GM23338 (cell line): ENCODE results near the gene ARPC4.

Source experiments
- CREB1 ChIP-seq: fragments of 250-450 bp; sonication (Bioruptor Pico); IDR thresholded peaks from 2 replicates; pipeline ENCODE4 v1.5.0; 2020; ENCODE audit warnings: low read depth, mild to moderate bottlenecking, moderate library complexity
- CTCF ChIP-seq, 2 experiments: fragments of 200-600 bp in 1 of 2; sonication (generic) in 1 of 2; conservative IDR thresholded peaks; 2 replicates each; pipeline versions ENCODE4 v1.5.1 to v1.6.1; 2016 to 2017; ENCODE audit warnings: antibody characterized with exemption in 2 of 2, low read depth in 2 of 2, mild to moderate bottlenecking in 2 of 2, moderate library complexity in 1 of 2
- ETS1 ChIP-seq: IDR thresholded peaks from 2 replicates; pipeline ENCODE4 v1.6.1; 2016; ENCODE audit warnings: antibody characterized with exemption
- EZH2 ChIP-seq: fragments of 200-600 bp; sonication (generic); IDR thresholded peaks from one replicate; pipeline ENCODE4 v1.8.0; 2017; ENCODE audit warnings: antibody characterized with exemption, mild to moderate bottlenecking, low read depth; ENCODE audit not compliant: unreplicated experiment
- EZH2phosphoT487 ChIP-seq: fragments of 200-600 bp; sonication (generic); IDR thresholded peaks from one replicate; pipeline ENCODE4 v1.8.1; 2018; ENCODE audit warnings: antibody characterized with exemption; ENCODE audit not compliant: unreplicated experiment
- JUNB ChIP-seq: IDR thresholded peaks from one replicate; pipeline ENCODE4 v1.6.1; 2016; ENCODE audit warnings: antibody characterized with exemption; ENCODE audit not compliant: unreplicated experiment
- NANOG ChIP-seq: IDR thresholded peaks from 2 replicates; pipeline ENCODE4 v1.6.1; 2016; ENCODE audit warnings: antibody characterized with exemption, borderline replicate concordance
- POLR2AphosphoS5 ChIP-seq: IDR thresholded peaks from 2 replicates; pipeline ENCODE4 v1.6.1; 2016; ENCODE audit warnings: antibody characterized with exemption, low read depth
- REST ChIP-seq: IDR thresholded peaks from one replicate; pipeline ENCODE4 v1.6.1; 2018; ENCODE audit warnings: antibody characterized with exemption; ENCODE audit not compliant: unreplicated experiment
- ZNF331 ChIP-seq: fragments of 250-450 bp; sonication (Bioruptor Pico); IDR thresholded peaks from 2 replicates; pipeline ENCODE4 v1.5.0; 2020; ENCODE audit warnings: low read depth, mild to moderate bottlenecking, moderate library complexity

- TF ChIP-seq EZH2phosphoT487 (no peak), NANOG (no peak), CTCF (conservative IDR thresholded peaks at IDR 0.05; ENCODE audit: low read depth in 2 of 2) (no peak), EZH2 (no peak), REST (no peak), POLR2AphosphoS5 (no peak), ETS1 (no peak), CREB1 (CRISPR knock-in tag) (no peak), JUNB (no peak), ZNF331 (CRISPR knock-in tag) (no peak)
Observed at GRCh38 chr3:9745521-9745920, 47.4 kb upstream of the ARPC4 start.
